Raji (cell line): ENCODE data around the gene SRXN1.

Source experiments
- POLR2A ChIP-seq: IDR thresholded peaks from 2 replicates; pipeline ENCODE4 v1.6.1; 2011; ENCODE audit warnings: low read depth, low read length, control low read depth; ENCODE audit not compliant: insufficient read depth

Gene SRXN1

GRCh38 chr20:626579-626978 lies 26.4 kb downstream of the SRXN1 start:
- no peak for TF ChIP-seq POLR2A

- TF ChIP-seq POLR2A = no peak
Observed at GRCh38 chr20:625360-625932, 27.6 kb downstream of the SRXN1 start.

DNA sequence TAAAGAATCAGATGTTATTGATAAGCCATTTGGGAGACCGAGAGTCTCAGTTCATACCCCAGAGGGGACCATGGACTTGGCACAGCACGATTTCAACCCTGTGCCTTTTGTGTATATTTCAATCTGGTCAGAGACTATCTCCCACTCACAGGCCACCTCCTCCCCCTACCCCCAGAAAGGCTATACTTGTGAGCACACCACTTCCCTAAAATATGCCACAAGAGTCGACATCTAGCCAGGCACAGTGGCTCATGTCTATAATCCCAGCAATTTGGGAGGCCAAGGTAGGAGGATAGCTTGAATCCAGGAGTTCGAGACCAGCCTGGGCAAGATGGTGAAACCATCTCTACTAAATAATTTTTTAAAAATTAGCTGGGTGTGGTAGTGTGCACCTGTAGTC lies 29.3 kb downstream of the SRXN1 start:
- no peak for TF ChIP-seq POLR2A

- TF ChIP-seq POLR2A = no peak
Observed at GRCh38 chr20:623021-623420, 30.0 kb downstream of the SRXN1 start.

GRCh38 chr20:622161-622560 lies 30.8 kb downstream of the SRXN1 start:
- no peak for TF ChIP-seq POLR2A

DNA sequence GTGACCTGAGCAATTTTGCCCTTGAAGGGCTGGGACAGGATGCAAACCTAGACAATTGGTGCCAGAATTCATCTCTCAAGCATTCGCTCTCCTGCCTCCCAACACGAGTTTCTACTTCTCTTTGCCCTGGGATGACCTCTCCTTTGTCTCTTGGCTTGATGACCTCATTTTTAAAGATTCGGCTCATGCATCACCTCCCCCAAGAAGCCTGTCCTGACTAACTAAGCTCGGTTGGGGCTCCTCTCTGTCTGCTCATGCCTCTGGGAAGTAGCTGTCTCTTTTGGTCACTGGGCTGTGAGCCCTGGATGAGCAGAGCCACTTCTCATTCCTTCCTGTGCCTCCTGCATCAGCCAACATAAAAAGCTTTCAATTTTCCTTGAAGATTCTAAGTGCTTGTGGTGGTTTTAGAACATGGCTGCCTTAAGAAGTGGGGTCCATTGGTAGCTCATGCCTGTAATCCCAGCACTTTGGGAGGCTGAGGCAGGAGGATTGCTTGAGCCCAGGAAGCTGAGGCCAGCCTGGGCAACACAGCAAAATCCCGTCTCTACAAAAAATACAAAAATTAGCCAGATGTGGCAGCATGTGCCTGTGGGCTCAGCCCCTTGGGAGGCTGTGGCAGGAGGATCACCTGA lies 31.8 kb downstream of the SRXN1 start:
- no peak for TF ChIP-seq POLR2A

DNA sequence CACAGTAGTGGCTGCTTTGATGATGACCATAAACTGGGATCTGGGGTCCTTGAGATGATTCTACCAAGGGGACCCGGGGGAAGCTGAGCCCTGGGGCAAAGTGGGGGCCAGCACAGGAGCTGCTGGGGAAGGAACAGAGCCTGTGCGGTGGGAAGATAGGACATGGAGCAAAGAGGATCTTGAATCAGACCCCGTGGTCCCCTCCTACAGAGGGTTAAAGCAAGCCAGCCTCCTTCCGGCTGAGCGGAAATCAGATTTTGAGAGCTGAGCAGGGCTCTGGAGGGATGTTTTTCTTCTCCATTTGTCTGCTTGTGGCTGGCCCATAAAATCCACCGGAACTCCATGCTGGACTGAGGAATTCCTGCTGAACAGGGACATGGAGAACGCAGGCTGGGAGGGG lies 32.8 kb downstream of the SRXN1 start:
- TF ChIP-seq POLR2A = no peak

GRCh38 chr20:618980-619379 lies 34.0 kb downstream of the SRXN1 start:
- no peak for TF ChIP-seq POLR2A

GRCh38 chr20:617934-618690 lies 34.9 kb downstream of the SRXN1 start:
- TF ChIP-seq POLR2A = no peak

GRCh38 chr20:615514-615913 lies 37.5 kb downstream of the SRXN1 start:
- TF ChIP-seq POLR2A = no peak

DNA sequence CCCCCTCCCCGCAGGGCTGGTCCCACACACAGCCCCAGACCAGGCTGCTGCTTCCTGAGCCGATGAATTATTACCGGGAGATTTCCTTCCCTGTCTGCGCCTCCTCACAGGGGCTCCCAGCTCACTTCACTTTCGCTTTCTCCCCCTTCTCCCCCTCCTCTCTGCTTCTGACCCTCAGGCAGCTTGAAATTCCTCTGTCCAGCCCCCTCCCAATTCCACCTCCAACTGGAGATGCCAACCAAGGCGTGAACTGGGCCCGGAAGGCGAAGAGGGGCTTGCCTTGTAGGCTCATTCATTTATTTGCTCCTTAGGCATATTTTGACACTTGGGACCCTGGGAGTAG lies 41.2 kb downstream of the SRXN1 start:
- TF ChIP-seq POLR2A = no peak

- TF ChIP-seq POLR2A = no peak
Observed at GRCh38 chr20:611047-611842, 41.8 kb downstream of the SRXN1 start.

DNA sequence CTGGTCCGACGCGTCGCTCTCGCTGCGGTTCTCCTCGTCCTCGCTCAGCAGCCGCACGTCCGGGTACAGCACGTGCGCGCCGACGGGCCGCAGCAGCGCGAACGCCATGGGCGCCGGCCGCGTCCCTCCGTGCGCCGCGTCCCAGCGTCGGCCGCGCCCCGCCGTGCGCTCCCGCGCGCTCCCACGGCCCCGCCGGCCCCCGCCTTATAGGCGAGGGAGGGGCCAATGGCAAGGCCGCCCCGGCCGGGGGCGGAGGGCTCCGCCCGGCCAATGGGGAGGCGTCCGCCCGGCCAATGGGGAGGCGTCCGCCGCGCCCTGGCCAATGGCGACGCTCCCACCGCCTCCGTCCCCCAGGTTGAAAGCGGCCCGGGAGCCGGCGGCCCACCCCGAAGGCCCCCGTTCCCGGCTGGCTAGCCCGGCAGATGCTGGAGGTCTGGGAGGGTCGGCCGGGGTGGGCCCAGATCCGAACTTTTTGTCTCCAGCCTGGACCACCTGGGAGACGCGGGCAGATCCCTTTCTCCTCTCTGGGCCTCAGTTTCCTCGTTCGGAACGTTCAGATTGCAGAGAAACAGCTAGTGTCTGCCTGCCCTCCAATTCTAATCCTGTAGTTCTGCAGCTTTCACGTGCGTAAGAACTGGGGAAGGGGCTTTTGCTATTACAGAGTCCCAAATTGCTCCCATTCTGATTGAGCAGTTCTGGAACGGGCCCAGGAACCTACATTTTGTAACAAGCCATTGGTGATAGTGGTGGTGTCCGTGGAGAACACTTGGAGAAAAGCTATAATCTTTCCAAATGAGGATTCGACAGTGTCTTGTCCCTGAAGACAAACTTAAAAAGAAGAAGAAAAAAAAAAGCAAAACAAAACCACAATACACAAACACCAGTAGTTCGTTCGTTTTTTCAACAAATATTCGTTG lies 42.6 kb downstream of the SRXN1 start, which contains the start of gene TCF15:
TCF15 (minus strand) TSS at position 180 of the 917 bp plus-strand sequence; CDS start at position 108, 72 bp downstream.
- TF ChIP-seq POLR2A = no peak

DNA sequence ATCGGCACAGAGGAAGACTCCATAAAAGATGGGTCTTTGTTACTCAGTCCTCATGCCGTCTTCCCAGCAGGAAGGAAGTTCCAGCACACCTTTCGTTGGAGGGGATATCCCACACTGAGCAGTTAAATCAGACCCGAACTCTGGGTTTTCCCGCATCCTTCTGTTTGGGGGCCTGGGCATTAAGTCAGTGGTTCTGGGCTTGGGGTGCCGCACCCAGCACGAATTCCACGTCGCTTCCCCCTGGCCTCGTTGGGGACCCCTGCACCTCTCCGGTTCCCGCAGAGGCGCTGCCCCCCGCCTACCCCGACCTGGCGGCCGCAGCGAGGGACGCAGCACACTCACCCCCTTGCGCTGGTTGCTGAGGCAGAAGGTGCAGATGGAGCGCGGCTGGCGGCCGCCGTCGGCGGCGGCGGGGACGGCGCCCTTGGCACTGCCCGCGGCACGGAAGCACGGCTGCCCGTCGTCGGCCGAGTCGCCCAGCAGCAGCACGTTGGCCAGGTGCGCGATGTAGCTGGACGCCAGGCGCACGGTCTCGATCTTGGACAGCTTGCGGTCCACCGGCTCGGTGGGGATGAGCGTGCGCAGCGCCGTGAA lies 43.5 kb downstream of the SRXN1 start:
- no peak for TF ChIP-seq POLR2A
